ENCODE measurements around the gene PDGFA. TPM values are rescaled to one million over a fixed set of nuclear protein-coding genes. Genes with fewer than 3 reads are reported as not detected.

Gene PDGFA
- total RNA-seq, 6 experiments from 2014 or later: 7.1 to 8.7 (median 7.8) TPM

DNA sequence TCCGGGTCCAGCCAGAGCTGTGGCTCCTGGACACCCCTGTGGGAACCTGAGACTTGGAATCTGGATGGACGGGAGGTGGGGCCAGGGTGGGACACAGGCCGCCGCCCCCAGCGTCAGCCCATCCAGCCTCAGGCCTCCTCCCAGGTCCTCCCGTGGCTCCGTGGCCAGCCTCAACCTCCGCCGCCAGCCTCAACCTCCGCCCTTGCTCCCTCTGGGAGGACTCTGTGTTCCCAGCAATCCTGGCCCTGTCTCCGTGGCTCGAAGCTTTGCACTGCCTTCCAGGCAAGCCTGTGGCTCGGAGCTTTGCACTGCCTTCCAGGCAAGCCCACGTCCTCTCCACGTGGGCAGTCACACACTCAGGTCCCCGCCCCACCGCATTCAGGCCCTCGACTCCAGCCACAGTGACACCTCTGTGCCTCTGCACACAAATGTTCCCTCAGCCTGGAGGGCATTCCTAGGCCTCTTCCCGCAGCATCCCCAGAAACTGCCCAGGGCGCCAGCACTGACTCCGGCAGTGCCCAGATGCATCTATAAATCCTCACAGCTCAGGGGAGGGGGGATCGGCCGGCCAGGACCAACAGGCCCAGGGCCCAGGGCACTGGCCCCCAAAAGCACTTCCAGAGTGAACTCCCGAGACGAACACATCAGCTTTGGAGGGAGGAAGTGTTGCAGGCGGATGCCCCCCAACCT is 44.7 kb upstream of the PDGFA start:
- DNase-seq: no peak
- Mint-ChIP-seq H3K27ac (no peak overlapping the region), H3K9me3 (no peaks in the 10 kb centered on the region), H3K36me3 (ENCODE audit: low read depth) (0 out of 2 replicates have a peak, but pooled peaks cover 4% of the 10 kb centered on the region), H3K4me3 (no peak overlapping the region), H3K27me3 (ENCODE audit: insufficient read depth) (peaks cover 5% of the 10 kb centered on the region), H3K4me1 (ENCODE audit: low read depth) (no peaks in the 10 kb centered on the region)
- TF ChIP-seq CTCF (IDR thresholded peaks at IDR 0.05): no peak

DNA sequence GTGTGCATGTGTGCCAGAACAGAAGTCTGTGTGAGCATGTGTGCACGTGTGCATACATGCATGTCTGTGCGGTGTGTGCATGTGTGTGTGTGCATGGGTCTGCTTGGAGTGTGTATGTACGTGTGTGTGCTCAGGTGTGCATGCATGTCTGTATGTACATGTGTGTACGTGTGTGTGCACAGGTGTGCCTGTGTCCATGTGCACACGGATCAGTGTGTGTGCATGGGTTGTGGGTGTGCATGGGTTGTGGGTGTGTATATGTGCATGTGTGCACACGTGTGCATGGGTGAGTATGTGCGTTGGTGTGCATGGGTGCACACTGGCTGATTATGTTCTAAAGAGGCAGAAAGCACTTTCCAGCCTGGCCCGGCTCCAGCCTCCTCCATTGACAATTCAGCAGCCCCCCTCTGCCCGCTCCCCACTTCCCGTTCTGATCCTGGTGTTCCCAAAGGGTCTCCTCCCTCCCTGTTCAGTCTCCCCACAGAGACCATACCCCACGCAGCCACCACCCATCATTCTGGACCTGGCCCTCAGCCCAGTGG is 44.1 kb upstream of the PDGFA start:
- Mint-ChIP-seq H3K36me3 (ENCODE audit: low read depth) (0 out of 2 replicates have a peak, but pooled peaks cover 4% of the 10 kb centered on the region), H3K4me3 (no peak overlapping the region), H3K4me1 (ENCODE audit: low read depth) (no peaks in the 10 kb centered on the region), H3K27ac (no peak overlapping the region), H3K9me3 (no peaks in the 10 kb centered on the region), H3K27me3 (ENCODE audit: insufficient read depth) (peaks cover under 1% of the 10 kb centered on the region)
- no peak for TF ChIP-seq CTCF (IDR thresholded peaks at IDR 0.05)
- DNase-seq: no peak

- Mint-ChIP-seq H3K9me3 (no peaks in the 10 kb centered on the region), H3K27ac (no peak overlapping the region)
Measured at GRCh38 chr7:562789-563628, 43.4 kb upstream of the PDGFA start.

GRCh38 chr7:562374-562675 is 42.7 kb upstream of the PDGFA start:
- no peaks in the 10 kb centered on the region for H3K4me1 Mint-ChIP-seq (ENCODE audit: low read depth)
- peaks cover 6% of the 10 kb centered on the region; the same call in 1 of the 2 replicates for H3K9me3 Mint-ChIP-seq
- 0 out of 2 replicates have a peak, but pooled peaks cover 4% of the 10 kb centered on the region for H3K36me3 Mint-ChIP-seq (ENCODE audit: low read depth)
- TF ChIP-seq CTCF (IDR thresholded peaks at IDR 0.05): no peak
- H3K27me3 Mint-ChIP-seq (ENCODE audit: insufficient read depth): no peaks in the 10 kb centered on the region; the same call in 1 of the 2 replicates
- no peak overlapping the region for H3K4me3 Mint-ChIP-seq
- no peak for DNase-seq
- no peak overlapping the region for H3K27ac Mint-ChIP-seq

More at GRCh38 chr7:562789-563628, 43.4 kb upstream of the PDGFA start:
- H3K27me3 Mint-ChIP-seq (ENCODE audit: insufficient read depth): no peaks in the 10 kb centered on the region; the same call in 1 of the 2 replicates
- no peaks in the 10 kb centered on the region for H3K4me1 Mint-ChIP-seq (ENCODE audit: low read depth)
- H3K36me3 Mint-ChIP-seq (ENCODE audit: low read depth): 0 out of 2 replicates have a peak, but pooled peaks cover 4% of the 10 kb centered on the region
- no peak overlapping the region for H3K4me3 Mint-ChIP-seq
- no peak for DNase-seq
- no peak for TF ChIP-seq CTCF (IDR thresholded peaks at IDR 0.05)

- H3K27ac Mint-ChIP-seq: no peak overlapping the region
- no peak for TF ChIP-seq CTCF (IDR thresholded peaks at IDR 0.05)
- peaks cover 6% of the 10 kb centered on the region; the same call in 1 of the 2 replicates for H3K9me3 Mint-ChIP-seq
- no peaks in the 10 kb centered on the region; the same call in 1 of the 2 replicates for H3K27me3 Mint-ChIP-seq (ENCODE audit: insufficient read depth)
- H3K4me1 Mint-ChIP-seq (ENCODE audit: low read depth): no peaks in the 10 kb centered on the region
- H3K4me3 Mint-ChIP-seq: no peak overlapping the region
- 0 out of 2 replicates have a peak, but pooled peaks cover 4% of the 10 kb centered on the region for H3K36me3 Mint-ChIP-seq (ENCODE audit: low read depth)
- no peak for DNase-seq
Measured at GRCh38 chr7:561631-562373, 42.2 kb upstream of the PDGFA start.
